Measurements from ENCODE around the gene SLC30A3. TPM values are rescaled to one million over a fixed set of nuclear protein-coding genes. Genes with fewer than 3 reads are reported as not detected.

Gene SLC30A3
- total and polyA plus RNA-seq, 10 of the 15 experiments (the other 5 are each of a cell fraction or from before 2014, with no cell fraction given): 0.23 TPM; not detected in 9

DNA sequence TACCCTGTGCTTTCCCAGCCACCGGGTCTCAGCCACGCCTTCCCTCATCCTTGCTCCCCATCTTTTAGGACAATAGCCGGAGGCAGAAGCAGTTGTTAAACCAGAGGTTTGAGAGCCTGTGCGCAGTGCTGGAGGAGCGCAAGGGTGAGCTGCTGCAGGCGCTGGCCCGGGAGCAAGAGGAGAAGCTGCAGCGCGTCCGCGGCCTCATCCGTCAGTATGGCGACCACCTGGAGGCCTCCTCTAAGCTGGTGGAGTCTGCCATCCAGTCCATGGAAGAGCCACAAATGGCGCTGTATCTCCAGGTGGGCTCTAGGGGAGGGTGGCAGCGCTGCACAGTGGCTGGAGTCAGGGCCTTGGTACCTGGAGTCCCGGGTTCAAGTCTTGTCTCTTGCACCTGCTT lies 42.7 kb upstream of the SLC30A3 start:
- TF ChIP-seq IRF5 (IDR thresholded peaks at IDR 0.05; ENCODE audit: borderline replicate concordance) (no peak), BMI1 (IDR thresholded peaks at IDR 0.05; ENCODE audit: borderline replicate concordance) (no peak), RUNX3 (IDR thresholded peaks at IDR 0.05; ENCODE audit: low read length) (no peak), SUPT20H (IDR thresholded peaks at IDR 0.05; ENCODE audit: borderline replicate concordance, control insufficient read depth, low read depth, low read length) (no peak), MYC (IDR thresholded peaks at IDR 0.05; ENCODE audit: insufficient read depth, insufficient read length, insufficient replicate concordance, low read length, severe bottlenecking) (no peak), CREM (IDR thresholded peaks at IDR 0.05; ENCODE audit: low read depth) (no peak), NKRF (conservative IDR thresholded peaks at IDR 0.05) (no peak), IKZF2 (IDR thresholded peaks at IDR 0.05) (no peak), ZNF384 (IDR thresholded peaks at IDR 0.05; ENCODE audit: borderline replicate concordance, low read depth, low read length) (no peak), GABPA (IDR thresholded peaks at IDR 0.05; ENCODE audit: low read depth) (no peak)
- TF ChIP-seq, protein P1, sequence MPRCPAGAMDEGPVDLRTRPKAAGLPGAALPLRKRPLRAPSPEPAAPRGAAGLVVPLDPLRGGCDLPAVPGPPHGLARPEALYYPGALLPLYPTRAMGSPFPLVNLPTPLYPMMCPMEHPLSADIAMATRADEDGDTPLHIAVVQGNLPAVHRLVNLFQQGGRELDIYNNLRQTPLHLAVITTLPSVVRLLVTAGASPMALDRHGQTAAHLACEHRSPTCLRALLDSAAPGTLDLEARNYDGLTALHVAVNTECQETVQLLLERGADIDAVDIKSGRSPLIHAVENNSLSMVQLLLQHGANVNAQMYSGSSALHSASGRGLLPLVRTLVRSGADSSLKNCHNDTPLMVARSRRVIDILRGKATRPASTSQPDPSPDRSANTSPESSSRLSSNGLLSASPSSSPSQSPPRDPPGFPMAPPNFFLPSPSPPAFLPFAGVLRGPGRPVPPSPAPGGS (IDR thresholded peaks at IDR 0.05; ENCODE audit: borderline replicate concordance, insufficient read depth, low read depth, low read length, poor library complexity, severe bottlenecking): no peak
- H4K20me1 ChIP-seq (ENCODE audit: control insufficient read depth, insufficient read depth): no peaks in the 10 kb centered on the region
- FAIRE-seq (no peak), DNase-seq (ENCODE audit: low read depth, low spot score) (no peak), ATAC-seq (no peak)
- H3K36me3 ChIP-seq (ENCODE audit: control insufficient read depth in 2 of 2, insufficient read depth in 2 of 2, low read length in 1 of 2): no peaks in the 10 kb centered on the region
- no peaks in the 10 kb centered on the region; the same call in 2 of the 3 replicates for H3K9me3 ChIP-seq (replicated peaks; ENCODE audit: control insufficient read depth, insufficient read depth, low read length)
- H3K4me2 ChIP-seq (ENCODE audit: control insufficient read depth, insufficient read depth): no peak overlapping the region
- H3K27me3 ChIP-seq (replicated peaks in 1 of 2; ENCODE audit: control insufficient read depth in 2 of 2, insufficient read depth in 2 of 2, low read length in 1 of 2): no peaks in the 10 kb centered on the region; a peak in 1 of 4 replicates
- H3K4me1 ChIP-seq (ENCODE audit: control insufficient read depth, insufficient read depth, low read length): no peaks in the 10 kb centered on the region
- RAD21 ChIA-PET (ENCODE audit: unreplicated experiment): no interaction called here
- SMC1A ChIA-PET (ENCODE audit: uncharacterized antibody, unreplicated experiment): no interaction called here
- POLR2A ChIA-PET: no interaction called here
- 85% methylated on average over 16 of the region's 16 CpGs for WGBS (ENCODE audit: insufficient coverage, insufficient replicate concordance, low lambda C conversion rate, missing lambda C conversion rate)
- no peaks in the 10 kb centered on the region for H3K79me2 ChIP-seq (ENCODE audit: control insufficient read depth, insufficient read depth, low read length)
- no peak overlapping the region for H2AFZ ChIP-seq (ENCODE audit: control insufficient read depth, low read depth, low read length)
- no peak overlapping the region for H3K9ac ChIP-seq (ENCODE audit: control insufficient read depth, insufficient read depth, low read length)
- BruUV-seq (replicated peaks): no TSS peak
- H3K27ac ChIP-seq (ENCODE audit: control insufficient read depth, insufficient read depth): no peak overlapping the region
- CTCF ChIA-PET: interaction anchor here (0.6 to 1.4 kb wide), 2 partner anchors 26 to 197 kb away, joined by 3 read pairs; no protein-coding TSS in a partner anchor
- in situ Hi-C loops (cut with MboI): no loop called here
- intact Hi-C loops (cut with micrococcal nuclease; ENCODE audit: unreplicated experiment): no loop called here
- no peak overlapping the region for H3K4me3 ChIP-seq

All from GM12878 (cell line).